GM19438 (cell line): ENCODE measurements around the gene ADGRL3.
"Not testable (repeated sequence)": the region's sequence is repeated elsewhere in the genome, so short reads cannot be mapped to it uniquely, and the experiment has no call there.

Source experiments
- ATAC-seq: cut with Tn5 transposase; IDR thresholded peaks from one replicate; pipeline ENCODE4 v1.9.1; 2021; ENCODE audit warnings: low read depth; ENCODE audit not compliant: unreplicated experiment

ADGRL3 gene

GRCh38 chr4:61714387-61714911, 514.3 kb downstream of the ADGRL3 start:
- ATAC-seq = no peak

GRCh38 chr4:61716426-61716825, 516.3 kb downstream of the ADGRL3 start:
- ATAC-seq = no peak

- ATAC-seq = no peak
Observed at GRCh38 chr4:61723492-61723891, 523.4 kb downstream of the ADGRL3 start.

GRCh38 chr4:61727286-61727685, 527.2 kb downstream of the ADGRL3 start:
- no peak for ATAC-seq

DNA sequence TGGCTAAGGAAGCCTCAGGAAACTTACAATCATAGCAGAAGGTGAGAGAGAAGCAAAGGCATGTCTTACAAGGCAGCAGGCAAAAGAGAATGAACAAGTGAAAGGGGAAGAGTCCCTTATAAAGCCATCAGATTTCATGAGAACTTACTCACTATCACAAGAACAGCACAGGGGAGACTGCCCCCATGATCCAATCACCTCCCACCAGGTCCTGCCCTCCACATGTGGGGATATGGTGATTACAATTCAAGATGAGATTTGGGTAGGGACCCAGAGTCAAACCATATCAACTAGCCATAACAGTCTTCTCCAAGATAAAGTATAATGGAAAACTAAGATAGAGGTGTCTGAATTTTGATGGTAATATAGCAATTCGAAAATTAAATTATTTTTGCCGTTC, 534.3 kb downstream of the ADGRL3 start:
- ATAC-seq = no peak

- no peak for ATAC-seq
Observed at GRCh38 chr4:61739887-61740286, 539.8 kb downstream of the ADGRL3 start.

DNA sequence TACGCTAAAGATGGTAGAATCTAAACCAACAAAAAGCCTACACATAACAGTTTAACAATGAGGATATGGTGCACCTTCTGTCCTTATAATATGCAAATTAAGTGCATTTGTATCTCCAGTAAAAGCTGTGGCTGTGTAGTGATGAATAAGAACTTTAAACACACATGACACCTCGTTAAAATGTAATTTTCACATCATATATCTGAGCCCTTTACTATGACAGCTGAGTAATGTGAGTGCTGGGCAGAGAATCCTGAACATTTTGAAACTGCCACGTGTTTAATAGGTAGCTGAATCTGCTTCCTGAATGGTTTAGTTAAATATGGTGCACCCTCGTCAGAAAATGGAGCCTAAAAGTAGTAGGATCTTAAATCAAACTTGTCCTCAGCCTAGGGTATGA, 540.8 kb downstream of the ADGRL3 start:
- no peak for ATAC-seq

DNA sequence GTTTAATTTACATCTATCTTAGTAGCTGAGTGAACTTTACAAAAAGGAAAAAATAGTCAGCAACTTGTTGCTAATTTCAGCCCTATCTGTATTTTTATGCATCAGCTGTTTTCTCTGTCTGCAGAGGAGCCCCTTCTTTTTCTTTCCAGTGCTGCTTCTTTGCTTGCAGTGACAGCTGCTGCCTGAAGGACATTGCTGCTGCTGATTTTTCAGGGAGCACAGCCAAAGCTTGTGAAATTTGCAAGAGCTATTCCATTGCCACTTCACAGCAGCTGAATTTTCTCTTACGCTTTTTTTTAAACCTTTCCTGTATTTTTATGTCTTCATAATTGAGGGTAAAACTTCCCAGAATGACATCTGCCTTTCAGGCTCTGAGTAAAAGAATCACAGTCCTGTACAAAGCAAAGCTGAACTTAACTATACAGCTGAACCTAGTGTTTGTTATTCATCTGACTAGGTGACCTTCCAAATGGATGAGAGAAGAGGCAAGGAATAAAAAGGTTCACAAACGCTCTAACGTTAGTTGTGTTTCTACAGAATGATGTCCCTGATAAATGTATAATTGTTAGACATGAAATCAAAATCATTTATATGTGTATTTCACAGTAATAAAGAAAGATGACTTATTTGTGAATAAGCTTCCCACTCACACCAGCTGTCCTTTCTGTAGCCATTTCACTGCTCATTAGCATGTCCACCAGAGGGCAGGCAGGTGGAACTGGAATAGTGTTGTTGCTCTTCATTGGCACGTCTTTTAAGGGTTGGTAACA, 541.4 kb downstream of the ADGRL3 start:
- no peak for ATAC-seq

GRCh38 chr4:61750810-61751209, 550.7 kb downstream of the ADGRL3 start:
- no peak for ATAC-seq

DNA sequence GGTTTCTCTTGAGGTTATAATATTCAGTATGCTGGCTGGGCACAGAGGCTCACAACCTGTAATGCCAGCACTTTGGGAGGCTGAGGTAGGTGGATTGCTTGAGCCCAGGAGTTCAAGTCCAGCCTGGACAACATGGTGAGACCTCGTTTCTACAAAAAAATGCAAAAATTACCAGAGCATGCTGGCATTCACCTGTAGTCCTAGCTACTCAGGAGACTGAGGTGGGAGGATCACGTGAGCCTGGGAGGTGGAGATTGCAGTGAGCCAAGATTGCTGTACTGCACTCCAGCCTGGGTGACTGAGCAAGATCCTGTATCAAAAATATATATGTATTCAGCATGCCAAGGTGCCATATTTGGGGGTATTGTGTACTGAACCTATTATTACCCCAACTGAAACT, 552.5 kb downstream of the ADGRL3 start:
- ATAC-seq = no peak

GRCh38 chr4:61753739-61754138, 553.6 kb downstream of the ADGRL3 start:
- no peak for ATAC-seq

DNA sequence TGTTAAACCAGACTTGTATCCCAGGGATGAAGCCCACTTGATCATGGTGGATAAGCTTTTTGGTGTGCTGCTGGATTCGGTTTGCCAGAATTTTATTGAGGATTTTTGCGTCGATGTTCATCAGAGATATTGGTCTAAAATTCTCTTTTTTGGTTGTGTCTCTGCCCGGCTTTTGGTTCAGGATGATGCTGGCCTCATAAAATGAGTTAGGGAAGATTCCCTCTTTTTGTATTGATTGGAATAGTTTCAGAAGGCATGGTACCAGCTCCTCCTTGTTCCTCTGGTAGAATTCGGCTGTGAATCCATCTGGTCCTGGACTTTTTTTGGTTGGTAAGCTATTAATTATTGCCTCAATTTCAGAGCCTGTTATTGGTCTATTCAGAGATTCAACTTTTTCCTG, 556.8 kb downstream of the ADGRL3 start:
- ATAC-seq = not testable (repeated sequence)

- ATAC-seq = not testable (repeated sequence)
Observed at GRCh38 chr4:61757983-61758382, 557.9 kb downstream of the ADGRL3 start.

GRCh38 chr4:61758596-61758995, 558.5 kb downstream of the ADGRL3 start:
- not testable (repeated sequence) for ATAC-seq

GRCh38 chr4:61759245-61759644, 559.1 kb downstream of the ADGRL3 start:
- ATAC-seq = not testable (repeated sequence)

DNA sequence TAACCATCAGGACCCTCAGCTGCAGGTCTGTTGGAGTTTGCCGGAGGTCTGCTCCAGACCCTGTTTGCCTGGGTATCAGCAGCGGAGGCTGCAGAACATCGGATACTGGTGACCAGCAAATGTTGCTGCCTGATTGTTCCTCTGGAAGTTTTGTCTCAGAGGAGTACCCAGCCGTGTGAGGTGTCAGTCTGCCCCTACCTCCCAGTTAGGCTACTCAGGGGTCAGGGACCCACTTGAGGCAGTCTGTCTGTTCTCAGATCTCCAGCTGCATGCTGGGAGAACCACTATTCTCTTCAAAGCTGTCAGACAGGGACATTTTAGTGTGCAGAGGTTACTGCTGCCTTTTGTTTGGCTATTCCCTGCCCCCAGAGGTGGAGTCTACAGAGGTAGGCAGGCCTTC, 559.8 kb downstream of the ADGRL3 start:
- ATAC-seq = not testable (repeated sequence)

DNA sequence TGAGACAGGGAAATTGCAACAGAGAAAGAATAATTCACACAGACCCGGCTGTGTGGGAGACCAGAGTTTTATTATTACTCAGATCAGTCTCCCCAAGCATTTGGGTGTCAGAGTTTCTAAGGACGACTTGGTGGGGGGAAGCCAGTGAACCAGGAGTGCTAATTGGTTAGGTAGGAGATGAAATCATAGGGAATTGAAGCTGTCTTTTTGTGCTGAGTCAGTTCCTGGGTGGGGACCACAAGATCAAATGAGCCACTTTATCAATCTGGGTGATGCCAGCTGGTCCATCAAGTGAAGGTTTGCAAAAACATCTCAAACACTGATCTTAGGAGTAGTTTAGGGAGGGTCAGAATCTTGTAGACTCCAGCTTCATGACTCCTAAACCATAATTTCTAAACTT, 560.7 kb downstream of the ADGRL3 start:
- no peak for ATAC-seq

DNA sequence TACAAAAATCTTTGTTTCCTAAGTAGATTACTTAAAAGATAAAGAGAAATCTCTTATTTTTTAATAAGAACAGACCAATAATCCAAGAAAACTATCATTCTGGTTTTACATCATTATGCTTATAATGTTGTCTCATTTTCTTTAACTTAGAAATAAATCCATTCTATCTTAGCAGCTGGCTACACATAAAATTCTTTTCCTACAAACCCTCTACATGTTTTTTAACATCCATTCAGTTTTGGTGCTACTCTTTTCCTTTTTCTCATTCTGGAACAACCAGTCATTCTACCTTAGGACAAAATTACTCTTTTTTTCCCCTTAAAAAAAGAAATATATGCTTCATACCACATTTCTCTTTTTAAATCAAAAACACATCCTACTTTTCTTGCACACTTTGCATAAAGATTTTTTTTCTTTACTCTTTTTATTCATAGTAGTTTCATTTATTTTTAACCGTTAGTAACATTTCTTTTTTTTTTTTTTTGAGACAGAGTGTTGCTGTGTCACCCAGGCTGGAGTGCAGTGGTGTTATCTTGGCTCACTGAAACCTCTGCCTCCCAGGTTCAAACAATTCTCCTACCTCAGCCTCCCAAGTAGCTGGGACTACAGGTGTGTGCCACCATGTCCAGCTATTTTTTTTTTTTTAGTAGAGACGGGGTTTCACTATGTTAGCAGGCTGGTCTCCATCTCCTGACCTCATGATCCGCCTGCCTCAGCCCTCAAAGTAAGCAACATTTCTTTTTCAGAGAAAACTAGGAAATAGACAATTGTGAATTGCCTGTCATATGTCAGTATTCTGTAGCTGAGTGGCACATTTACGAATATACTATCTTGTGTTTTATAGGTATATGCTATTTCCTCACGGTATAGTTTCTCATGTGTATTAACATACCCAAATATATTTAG, 562.8 kb downstream of the ADGRL3 start:
- no peak for ATAC-seq

GRCh38 chr4:61763682-61764081, 563.6 kb downstream of the ADGRL3 start:
- no peak for ATAC-seq

- ATAC-seq = not testable (repeated sequence)
Observed at GRCh38 chr4:61764090-61764489, 564.0 kb downstream of the ADGRL3 start.

- ATAC-seq = not testable (repeated sequence)
Observed at GRCh38 chr4:61769444-61770167, 569.5 kb downstream of the ADGRL3 start.
